GM12873 (cell line): Measurements from ENCODE around the gene ALDH7A1.

ENCODE experiments used
- CTCF ChIP-seq: IDR thresholded peaks from 2 replicates; pipeline ENCODE4 v1.5.1; 2012; ENCODE audit warnings: low read depth, mild to moderate bottlenecking, moderate library complexity, low read length, control low read depth; ENCODE audit not compliant: insufficient read depth; ENCODE audit errors: missing control alignments

The ALDH7A1 gene

GRCh38 chr5:126628102-126628501 lies 33.1 kb upstream of the ALDH7A1 start:
- TF ChIP-seq CTCF: no peak

GRCh38 chr5:126624534-126624933 lies 29.5 kb upstream of the ALDH7A1 start:
- no peak for TF ChIP-seq CTCF

GRCh38 chr5:126619781-126620180 lies 24.8 kb upstream of the ALDH7A1 start:
- no peak for TF ChIP-seq CTCF

GRCh38 chr5:126615286-126615685 lies 20.3 kb upstream of the ALDH7A1 start:
- peak; percentile 37 for TF ChIP-seq CTCF

- no peak for TF ChIP-seq CTCF
Measured at GRCh38 chr5:126613941-126614592, 19.0 kb upstream of the ALDH7A1 start.

GRCh38 chr5:126610616-126611015 lies 15.6 kb upstream of the ALDH7A1 start:
- TF ChIP-seq CTCF: no peak

- no peak for TF ChIP-seq CTCF
Measured at GRCh38 chr5:126610160-126610559, 15.1 kb upstream of the ALDH7A1 start.
